ENCODE measurements around the gene CNRIP1. TPM values are rescaled to one million over a fixed set of nuclear protein-coding genes. Genes with fewer than 3 reads are reported as not detected.
"Not testable (repeated sequence)": the region's sequence is repeated elsewhere in the genome, so short reads cannot be mapped to it uniquely, and the experiment has no call there.

Gene CNRIP1
- total and polyA plus RNA-seq, 10 donors, result 7.8 to 26.7 (median 19.1) TPM

DNA sequence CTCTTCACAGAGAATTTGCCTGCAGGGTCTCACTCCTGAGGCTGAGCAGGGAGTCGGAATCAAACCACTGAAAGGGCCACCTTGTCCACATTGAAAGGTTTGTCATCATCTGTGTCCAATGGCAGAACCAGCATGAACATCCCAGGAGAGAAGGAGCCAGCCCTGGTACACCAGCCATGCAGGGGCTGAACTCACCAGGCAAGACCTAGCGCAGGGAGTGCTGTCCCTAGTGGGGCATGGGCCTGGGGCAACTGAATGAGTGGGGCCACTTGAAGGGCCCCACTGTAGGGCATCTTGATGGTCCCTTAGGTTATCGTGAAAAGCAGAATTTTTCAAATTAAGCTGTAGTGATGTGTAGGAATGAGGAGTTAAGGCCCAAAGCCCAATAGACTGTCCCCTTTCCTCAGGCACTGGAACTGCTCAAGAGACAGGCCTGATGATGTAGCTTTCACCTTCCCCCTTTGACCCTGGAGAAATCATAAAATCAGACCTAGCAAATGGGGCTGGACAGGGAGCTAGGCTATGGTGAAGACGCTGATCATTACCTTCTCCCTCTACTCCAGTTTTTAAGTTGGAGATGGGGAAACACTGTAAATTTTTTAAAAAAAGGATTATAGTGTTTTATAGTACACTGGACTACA lies 37.0 kb upstream of the CNRIP1 start:
- Histone ChIP-seq H3K36me3 (no peaks in the 10 kb centered on the region), H3K4me3 (no peak overlapping the region), H3K27ac (no peak overlapping the region), H3K4me1 (peaks cover 0 to 13% (median under 1%) of the 10 kb centered on the region in 6 donors), H3K27me3 (replicated peaks in 1 of 7) (no peaks in the 10 kb centered on the region), H3K9me3 (no peaks in the 10 kb centered on the region)
- 95 to 99% (median 98%) methylated on average over 4 of the region's 4 CpGs for WGBS, 5 donors
- no peak for DNase-seq
- intact Hi-C loops (cut with DNase I; ENCODE audit: low total_unique reads), result no loop called here
- no peak for TF ChIP-seq POLR2AphosphoS5 (IDR thresholded peaks at IDR 0.05)

DNA sequence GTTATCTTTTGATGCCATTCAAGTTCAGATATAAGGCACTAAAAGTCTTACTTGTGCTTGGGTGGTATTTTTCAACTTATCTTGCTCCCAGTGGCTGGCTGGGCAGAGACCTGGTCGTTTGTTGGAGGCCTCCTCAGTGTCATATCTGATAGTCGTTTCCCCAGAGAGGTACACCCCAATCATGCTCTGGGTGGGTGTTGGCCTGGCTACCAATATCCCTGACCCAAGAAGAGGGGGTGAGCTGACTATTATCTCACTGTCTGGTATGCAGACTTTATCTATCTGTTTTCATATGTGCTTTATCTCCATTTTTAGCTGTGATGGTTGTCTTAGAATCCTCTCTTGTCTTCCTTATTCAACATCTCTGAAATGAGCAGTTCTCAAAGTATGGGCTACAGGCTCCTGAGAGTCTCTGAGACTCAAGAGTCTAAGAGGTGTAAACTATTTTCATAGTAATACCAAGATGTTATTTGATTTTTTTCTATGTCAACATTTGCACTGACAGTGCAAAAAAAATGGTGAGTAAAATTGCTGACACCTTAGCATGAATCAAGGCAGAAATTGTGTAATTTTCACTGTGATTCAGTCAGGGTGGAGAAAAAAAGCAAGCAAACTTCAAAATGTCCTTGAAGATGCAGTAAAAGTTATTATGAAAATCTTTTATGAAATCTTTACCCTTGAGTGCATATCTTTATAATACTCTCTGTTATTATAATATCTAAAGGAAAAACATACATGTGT lies 33.1 kb upstream of the CNRIP1 start:
- DNase-seq, result no peak
- 25 to 51% (median 36%) methylated on average over 2 of the region's 2 CpGs for WGBS, 5 donors

DNA sequence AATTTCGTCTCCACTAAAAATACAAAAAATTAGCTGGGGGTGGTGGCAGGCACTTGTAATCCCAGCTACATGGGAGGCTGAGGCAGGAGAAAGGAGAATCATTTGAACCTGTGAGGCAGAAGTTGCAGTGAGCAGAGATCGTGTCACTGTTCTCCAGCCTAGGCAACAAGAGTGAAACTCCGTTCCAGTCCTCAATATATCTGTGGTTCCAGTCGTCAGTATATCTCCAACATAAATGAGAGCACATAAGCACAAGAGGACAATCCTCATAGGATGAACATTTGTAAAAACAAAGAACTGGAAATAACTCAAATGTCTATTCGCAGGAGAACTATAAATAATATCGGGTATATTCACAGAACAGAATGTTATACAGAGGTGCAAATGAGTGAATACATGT lies 32.2 kb upstream of the CNRIP1 start:
- H3K4me1 ChIP-seq, result no peaks in the 10 kb centered on the region
- intact Hi-C loops (cut with DNase I; ENCODE audit: low total_unique reads), result no loop called here
- TF ChIP-seq, protein P1, sequence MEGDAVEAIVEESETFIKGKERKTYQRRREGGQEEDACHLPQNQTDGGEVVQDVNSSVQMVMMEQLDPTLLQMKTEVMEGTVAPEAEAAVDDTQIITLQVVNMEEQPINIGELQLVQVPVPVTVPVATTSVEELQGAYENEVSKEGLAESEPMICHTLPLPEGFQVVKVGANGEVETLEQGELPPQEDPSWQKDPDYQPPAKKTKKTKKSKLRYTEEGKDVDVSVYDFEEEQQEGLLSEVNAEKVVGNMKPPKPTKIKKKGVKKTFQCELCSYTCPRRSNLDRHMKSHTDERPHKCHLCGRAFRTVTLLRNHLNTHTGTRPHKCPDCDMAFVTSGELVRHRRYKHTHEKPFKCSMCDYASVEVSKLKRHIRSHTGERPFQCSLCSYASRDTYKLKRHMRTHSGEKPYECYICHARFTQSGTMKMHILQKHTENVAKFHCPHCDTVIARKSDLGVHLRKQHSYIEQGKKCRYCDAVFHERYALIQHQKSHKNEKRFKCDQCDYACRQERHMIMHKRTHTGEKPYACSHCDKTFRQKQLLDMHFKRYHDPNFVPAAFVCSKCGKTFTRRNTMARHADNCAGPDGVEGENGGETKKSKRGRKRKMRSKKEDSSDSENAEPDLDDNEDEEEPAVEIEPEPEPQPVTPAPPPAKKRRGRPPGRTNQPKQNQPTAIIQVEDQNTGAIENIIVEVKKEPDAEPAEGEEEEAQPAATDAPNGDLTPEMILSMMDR (IDR thresholded peaks at IDR 0.05 in 8 of 11, conservative IDR thresholded peaks at IDR 0.05 in 3 of 11), result no peak
- TF ChIP-seq POLR2AphosphoS5 (IDR thresholded peaks at IDR 0.05) (no peak), POLR2A (IDR thresholded peaks at IDR 0.05) (no peak)
- WGBS, 5 donors, result 89 to 93% (median 92%) methylated on average over 6 of the region's 6 CpGs
- H3K27ac ChIP-seq, result no peak overlapping the region
- no peaks in the 10 kb centered on the region for H3K36me3 ChIP-seq
- no peaks in the 10 kb centered on the region for H3K27me3 ChIP-seq (replicated peaks in 1 of 7)
- no peak overlapping the region for H3K4me3 ChIP-seq
- H3K9me3 ChIP-seq, result no peaks in the 10 kb centered on the region
- DNase-seq, result no peak

More for the DNA sequence above, 33.1 kb upstream of the CNRIP1 start:
- H3K36me3 ChIP-seq, result no peaks in the 10 kb centered on the region
- no peaks in the 10 kb centered on the region for H3K27me3 ChIP-seq (replicated peaks in 1 of 7)
- no peak for TF ChIP-seq POLR2A (IDR thresholded peaks at IDR 0.05)
- H3K4me3 ChIP-seq, result no peak overlapping the region
- H3K27ac ChIP-seq, result no peak overlapping the region
- intact Hi-C loops (cut with DNase I; ENCODE audit: low total_unique reads), result no loop called here
- H3K4me1 ChIP-seq, result peaks cover 0 to 3% (median 0%) of the 10 kb centered on the region in 6 donors
- H3K9me3 ChIP-seq, result no peaks in the 10 kb centered on the region

DNA sequence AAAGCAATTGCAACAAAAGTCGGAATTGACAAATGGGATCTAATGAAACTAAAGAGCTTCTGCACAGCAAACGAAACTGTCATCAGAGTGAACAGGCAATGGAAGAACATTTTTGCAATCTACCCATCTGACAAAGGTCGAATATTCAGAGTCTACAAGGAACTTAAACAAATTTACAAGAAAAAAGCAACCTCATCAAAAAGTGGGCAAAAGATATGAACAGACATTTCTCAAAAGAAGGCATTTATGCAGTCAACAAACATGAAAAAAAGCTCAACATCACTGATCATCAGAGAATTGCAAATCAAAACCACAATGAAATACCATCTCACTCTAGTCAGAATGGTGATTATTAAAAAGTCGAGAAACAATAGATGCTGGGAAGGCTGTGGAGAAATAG lies 29.3 kb upstream of the CNRIP1 start:
- H3K27ac ChIP-seq; DNase-seq; H3K4me1 ChIP-seq; H3K9me3 ChIP-seq; intact Hi-C loops (cut with DNase I; ENCODE audit: low total_unique reads); H3K36me3 ChIP-seq; H3K4me3 ChIP-seq: not testable (repeated sequence)
- H3K27me3 ChIP-seq (replicated peaks in 1 of 7), result peaks cover 0 to 13% (median 0%) of the 10 kb centered on the region in 7 donors
- 83 to 93% (median 91%) methylated on average over 4 of the region's 4 CpGs for WGBS, 5 donors

DNA sequence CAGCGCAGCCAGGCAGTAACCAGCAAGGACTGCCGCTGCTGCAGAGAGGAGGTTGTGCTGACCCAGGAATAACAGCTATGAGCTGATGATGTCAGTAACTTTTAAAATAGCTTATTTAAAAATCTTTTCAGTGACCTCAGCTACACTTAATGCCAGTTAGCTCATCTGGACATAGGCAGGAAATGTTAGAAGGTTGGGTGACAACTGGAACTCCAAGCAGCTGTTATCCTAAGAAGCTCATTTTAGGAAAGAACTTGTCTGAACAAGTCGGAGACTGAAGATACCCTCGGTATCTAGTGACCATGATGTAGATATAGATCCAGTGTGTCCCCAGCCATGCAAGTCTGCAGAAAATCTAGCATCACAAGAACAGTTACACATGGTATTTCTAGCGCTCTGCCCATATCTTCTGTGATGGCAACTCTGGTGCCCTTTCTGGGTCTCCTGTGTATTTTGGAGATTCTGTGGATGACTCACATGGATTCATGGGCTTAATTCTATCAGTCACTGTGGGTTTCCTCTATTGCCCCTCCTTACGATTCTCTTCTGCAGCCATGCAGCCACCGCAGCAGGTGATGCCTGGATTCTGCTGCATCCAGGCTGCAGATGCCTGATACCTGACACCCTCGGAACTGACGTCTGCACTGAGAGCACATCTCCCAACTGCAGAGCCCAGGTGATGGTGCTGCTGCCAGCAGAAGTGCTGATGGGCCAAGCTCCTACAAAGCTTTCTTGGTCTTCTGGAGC lies 25.6 kb upstream of the CNRIP1 start:
- H3K4me3 ChIP-seq, result no peak overlapping the region
- intact Hi-C loops (cut with DNase I; ENCODE audit: low total_unique reads), result no loop called here
- 80 to 92% (median 88%) methylated on average over 9 of the region's 9 CpGs for WGBS, 5 donors
- TF ChIP-seq POLR2AphosphoS5 (IDR thresholded peaks at IDR 0.05) (no peak), POLR2A (IDR thresholded peaks at IDR 0.05) (no peak)
- TF ChIP-seq, protein P1 (IDR thresholded peaks at IDR 0.05 in 8 of 11, conservative IDR thresholded peaks at IDR 0.05 in 3 of 11), result no peak
- H3K9me3 ChIP-seq, result no peaks in the 10 kb centered on the region
- H3K27ac ChIP-seq, result no peak overlapping the region
- no peak for DNase-seq
- peaks cover 0 to 9% (median 3%) of the 10 kb centered on the region in 6 donors for H3K4me1 ChIP-seq
- H3K27me3 ChIP-seq (replicated peaks in 1 of 7), result peaks cover 0 to 13% (median 0%) of the 10 kb centered on the region in 7 donors
- H3K36me3 ChIP-seq, result no peaks in the 10 kb centered on the region

All from spleen (tissue), 11 donors.